Measurements from ENCODE around the gene ARSI.

Gene ARSI

DNA sequence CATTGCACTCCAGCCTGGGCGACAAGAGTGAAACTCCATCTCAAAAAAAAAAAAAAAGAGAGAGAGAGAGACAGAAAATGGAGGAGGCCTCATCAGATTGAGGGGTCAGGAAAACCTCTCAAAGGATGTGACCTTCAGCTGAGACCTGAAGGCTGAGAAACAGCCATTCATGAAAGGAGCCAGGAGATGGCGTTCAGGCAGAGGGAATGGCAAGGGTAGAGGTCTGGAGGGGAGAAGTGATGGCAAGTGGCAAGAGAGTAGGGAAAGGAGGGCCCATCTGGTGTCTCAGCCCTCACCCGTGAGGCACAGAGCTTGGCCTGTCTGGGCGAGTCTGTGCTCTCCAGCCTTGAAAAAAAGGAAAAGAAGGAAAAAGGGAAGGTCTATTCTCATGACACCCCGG is 30.2 kb downstream of the ARSI start:
- TF ChIP-seq, protein P1, sequence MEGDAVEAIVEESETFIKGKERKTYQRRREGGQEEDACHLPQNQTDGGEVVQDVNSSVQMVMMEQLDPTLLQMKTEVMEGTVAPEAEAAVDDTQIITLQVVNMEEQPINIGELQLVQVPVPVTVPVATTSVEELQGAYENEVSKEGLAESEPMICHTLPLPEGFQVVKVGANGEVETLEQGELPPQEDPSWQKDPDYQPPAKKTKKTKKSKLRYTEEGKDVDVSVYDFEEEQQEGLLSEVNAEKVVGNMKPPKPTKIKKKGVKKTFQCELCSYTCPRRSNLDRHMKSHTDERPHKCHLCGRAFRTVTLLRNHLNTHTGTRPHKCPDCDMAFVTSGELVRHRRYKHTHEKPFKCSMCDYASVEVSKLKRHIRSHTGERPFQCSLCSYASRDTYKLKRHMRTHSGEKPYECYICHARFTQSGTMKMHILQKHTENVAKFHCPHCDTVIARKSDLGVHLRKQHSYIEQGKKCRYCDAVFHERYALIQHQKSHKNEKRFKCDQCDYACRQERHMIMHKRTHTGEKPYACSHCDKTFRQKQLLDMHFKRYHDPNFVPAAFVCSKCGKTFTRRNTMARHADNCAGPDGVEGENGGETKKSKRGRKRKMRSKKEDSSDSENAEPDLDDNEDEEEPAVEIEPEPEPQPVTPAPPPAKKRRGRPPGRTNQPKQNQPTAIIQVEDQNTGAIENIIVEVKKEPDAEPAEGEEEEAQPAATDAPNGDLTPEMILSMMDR (IDR thresholded peaks at IDR 0.05; ENCODE audit: insufficient read depth, low read depth, low read length, missing control alignments), result peak; percentile 35
- no peak overlapping the region for H3K4me3 ChIP-seq (ENCODE audit: low read depth, low read length)
- peak; percentile 40 for DNase-seq (ENCODE audit: low read depth)

DNA sequence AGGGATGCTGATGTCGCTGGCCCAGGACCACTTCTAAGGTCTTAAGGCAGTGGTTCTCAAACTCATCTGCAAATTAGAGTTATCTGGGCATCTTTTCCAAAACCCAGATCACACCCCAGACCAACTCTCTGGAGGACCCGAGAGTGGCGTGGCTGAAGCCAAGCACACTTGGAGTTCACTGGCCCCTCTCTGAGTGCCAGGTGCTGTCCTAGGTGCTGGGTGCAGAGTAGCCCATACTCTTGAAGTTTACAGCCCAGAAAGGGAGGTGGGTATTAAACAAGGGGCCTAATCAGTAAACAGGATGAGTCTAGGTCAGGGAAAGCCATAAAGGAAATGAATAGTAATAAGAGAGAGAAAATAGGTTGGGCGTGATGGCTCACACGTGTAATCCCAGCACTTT is 30.8 kb downstream of the ARSI start:
- no peak for DNase-seq (ENCODE audit: low read depth)
- TF ChIP-seq, protein P1 (IDR thresholded peaks at IDR 0.05; ENCODE audit: insufficient read depth, low read depth, low read length, missing control alignments), result no peak
- no peak overlapping the region for H3K4me3 ChIP-seq (ENCODE audit: low read depth, low read length)

DNA sequence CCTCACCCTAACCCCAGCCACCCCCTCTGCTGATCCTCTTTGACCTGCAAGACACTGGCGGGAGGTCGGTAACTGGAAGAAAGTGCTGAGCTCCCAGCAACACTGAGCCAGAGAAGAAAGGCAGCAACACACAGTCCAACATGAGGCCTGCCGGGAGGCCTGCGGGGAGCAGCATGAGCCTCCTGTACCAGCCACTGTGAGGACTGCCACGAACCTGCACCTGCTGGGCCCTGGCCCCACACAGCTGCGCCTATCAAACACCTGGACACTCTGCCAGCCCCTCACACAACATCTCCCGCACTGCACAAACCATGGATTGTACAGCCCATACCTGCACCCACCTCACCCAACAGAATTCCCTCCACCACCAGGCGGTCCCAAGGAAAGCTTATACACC is 31.4 kb downstream of the ARSI start:
- no peak for DNase-seq (ENCODE audit: low read depth)
- H3K4me3 ChIP-seq (ENCODE audit: low read depth, low read length), result no peak overlapping the region
- TF ChIP-seq, protein P1 (IDR thresholded peaks at IDR 0.05; ENCODE audit: insufficient read depth, low read depth, low read length, missing control alignments), result no peak

DNA sequence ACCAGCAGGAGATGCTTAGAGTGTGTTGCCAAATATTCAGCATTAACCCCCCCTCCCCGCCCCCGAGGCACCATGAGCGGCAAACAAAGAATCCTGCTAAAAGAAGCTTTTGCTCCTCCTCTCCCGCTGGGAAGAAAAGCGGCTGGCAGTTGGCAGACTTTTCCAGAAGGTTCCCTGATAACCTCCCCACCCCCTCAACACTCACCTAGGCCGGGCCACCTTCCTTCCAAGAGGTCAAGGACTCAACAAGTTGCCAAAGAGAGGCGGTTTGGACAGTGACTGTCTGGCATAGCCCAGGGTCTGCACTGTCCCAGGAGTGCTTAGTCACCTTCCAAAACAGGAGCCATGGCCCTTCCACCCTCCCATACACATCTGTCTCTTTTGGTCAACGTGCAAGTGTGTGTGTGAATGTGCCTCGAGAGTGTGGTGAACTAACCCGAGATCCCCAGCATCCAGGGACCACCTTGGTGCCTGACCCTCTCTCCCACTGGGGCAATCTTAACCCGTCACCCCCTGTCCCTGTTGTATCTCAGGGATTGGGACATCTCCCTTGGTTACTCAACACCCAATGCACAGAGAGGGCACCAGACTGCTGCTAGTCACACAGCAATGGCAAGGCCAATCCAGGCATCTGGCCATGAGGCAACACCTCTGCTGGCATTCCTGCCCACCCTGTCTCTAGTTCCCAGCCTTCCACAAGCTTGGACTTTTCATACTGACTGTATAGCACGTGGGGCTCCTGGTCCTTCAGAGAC is 32.0 kb downstream of the ARSI start:
- no peak overlapping the region for H3K4me3 ChIP-seq (ENCODE audit: low read depth, low read length)
- TF ChIP-seq, protein P1 (IDR thresholded peaks at IDR 0.05; ENCODE audit: insufficient read depth, low read depth, low read length, missing control alignments), result no peak
- no peak for DNase-seq (ENCODE audit: low read depth)

DNA sequence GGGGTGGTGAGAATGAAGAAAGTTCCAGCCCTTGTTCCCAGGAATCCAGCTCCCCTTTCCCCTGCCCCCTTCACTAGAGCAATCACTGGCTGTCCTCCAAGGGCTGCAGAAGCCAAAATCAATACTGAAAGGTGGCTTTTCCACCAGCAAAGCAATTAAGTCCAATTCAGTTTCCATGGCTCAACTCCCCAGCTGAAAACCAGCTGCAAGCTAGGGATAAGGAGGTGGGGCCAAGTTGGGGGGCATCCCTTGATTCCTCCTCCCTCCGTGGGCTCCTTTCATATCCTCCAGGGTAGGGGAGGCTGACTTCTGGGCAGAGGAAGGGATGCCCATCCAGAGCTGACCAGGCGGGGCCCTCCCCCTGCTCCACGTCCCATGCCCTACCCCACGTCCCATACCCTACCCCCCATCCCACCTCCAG is 35.8 kb downstream of the ARSI start:
- no peak overlapping the region for H3K4me3 ChIP-seq (ENCODE audit: low read depth, low read length)
- TF ChIP-seq, protein P1 (IDR thresholded peaks at IDR 0.05; ENCODE audit: insufficient read depth, low read depth, low read length, missing control alignments), result no peak
- no peak for DNase-seq (ENCODE audit: low read depth)

DNA sequence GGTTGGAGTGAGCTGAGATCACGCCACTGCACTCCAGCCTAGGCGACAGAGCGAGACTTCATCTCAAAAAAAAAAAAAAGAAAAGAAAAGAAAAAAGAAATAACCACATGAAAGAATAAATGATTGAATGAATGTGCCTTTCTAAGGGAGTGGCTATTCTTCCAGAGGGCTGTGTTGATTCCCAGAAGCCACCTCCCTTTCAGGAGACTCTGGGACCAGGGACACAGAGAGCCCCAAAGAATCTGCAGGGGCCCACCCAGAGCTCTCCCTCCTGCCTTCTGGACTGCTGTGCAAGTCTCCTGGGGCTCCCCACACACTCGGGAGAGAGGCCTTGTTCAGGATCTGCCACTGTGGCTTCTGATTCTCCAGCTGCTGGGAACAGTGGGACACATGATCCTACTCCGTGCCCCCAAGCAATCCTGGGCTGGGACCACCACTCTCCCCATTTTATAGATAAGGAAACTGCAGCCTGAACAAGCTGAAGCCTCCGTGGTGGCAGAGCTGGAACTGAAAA is 36.8 kb downstream of the ARSI start:
- H3K4me3 ChIP-seq (ENCODE audit: low read depth, low read length), result no peak overlapping the region
- TF ChIP-seq, protein P1 (IDR thresholded peaks at IDR 0.05; ENCODE audit: insufficient read depth, low read depth, low read length, missing control alignments), result no peak

More for the DNA sequence above, 36.8 kb downstream of the ARSI start:
- no peak for DNase-seq (ENCODE audit: low read depth)
